GM12878 (cell line): ENCODE results near the gene STX3. TPM values are rescaled to one million over a fixed set of nuclear protein-coding genes. Genes with fewer than 3 reads are reported as not detected.

ENCODE experiments used
- JUNB ChIP-seq: IDR thresholded peaks from 2 replicates; pipeline ENCODE4 v1.6.1; 2016; ENCODE audit warnings: antibody characterized with exemption, mild to moderate bottlenecking
- KAT2A ChIP-seq: conservative IDR thresholded peaks from 2 replicates; pipeline ENCODE4 v1.6.1; 2011; ENCODE audit warnings: low read depth, low read length; ENCODE audit not compliant: control insufficient read depth
- SREBF1 ChIP-seq: IDR thresholded peaks from 2 replicates; pipeline ENCODE4 v1.6.1; 2012; ENCODE audit warnings: mild to moderate bottlenecking, low read length
- TBL1XR1 ChIP-seq: IDR thresholded peaks from 2 replicates; pipeline ENCODE4 v1.6.1; 2012; ENCODE audit warnings: low read depth, low read length, improper control_type of control experiment
- TCF12 ChIP-seq: IDR thresholded peaks from 2 replicates; pipeline ENCODE4 v1.6.1; 2011; ENCODE audit warnings: low read depth, mild to moderate bottlenecking, low read length
- polyA plus RNA-seq, 11 experiments: library from polyadenylated mRNA; depleted of rRNA in 4 of 11; unstranded in 6 of 11; stranded (reverse) in 5 of 11; fragments of >200 nt; fragmentation: Nextera tagmentation in 4 of 11; fragmentation: Illumina TruSeq in 1 of 11; extraction: Ambion mirVana in 4 of 11; extraction: Trizol in 1 of 11; gene quantifications; 1 replicate in 1 of 11; 2 replicates in 10 of 11; pipeline versions ENCODE4 v1.2.1 to v1.2.3, GENCODE V29; 2011 to 2016; ENCODE audit warnings: inconsistent platforms in 2 of 11, missing spikeins in 2 of 11, low read depth in 1 of 11
- total RNA-seq, 4 experiments: library from RNA; depleted of rRNA in 3 of 4; stranded (reverse); fragments of >200 nt in 3 of 4; fragmentation: Illumina TruSeq in 1 of 4; extraction: Trizol in 1 of 4; gene quantifications; 2 replicates each; pipeline versions ENCODE4 v1.2.1 to v1.2.3, GENCODE V29; 2013 to 2021
- TF ChIP-seq, protein P1 (sequence below): fragments of 450-650 bp; formaldehyde crosslinking; IDR thresholded peaks from 2 replicates; pipeline ENCODE4 v1.5.0; 2022; ENCODE audit warnings: mild to moderate bottlenecking, missing genetic modification characterization
- TF ChIP-seq, protein P2 (sequence below), 3 experiments: IDR thresholded peaks in 2 of 3; conservative IDR thresholded peaks in 1 of 3; 2 replicates each; pipeline ENCODE4 v1.5.1; 2011; ENCODE audit warnings: low read depth in 3 of 3, low read length in 3 of 3, mild to moderate bottlenecking in 3 of 3, control low read depth in 2 of 3, moderate library complexity in 2 of 3, inconsistent platforms in 1 of 3, mixed read lengths in 1 of 3; ENCODE audit not compliant: control insufficient read depth in 2 of 3, insufficient read depth in 1 of 3; ENCODE audit errors: extremely low read depth in 1 of 3
- TF ChIP-seq, protein P3 (sequence below): fragments of 450-650 bp; IDR thresholded peaks from 2 replicates; pipeline ENCODE4 v1.6.1; 2018; ENCODE audit warnings: borderline replicate concordance, mild to moderate bottlenecking; ENCODE audit not compliant: partially characterized antibody

Gene STX3
- total and polyA plus RNA-seq, 10 of the 15 experiments (the other 5 are each of a cell fraction or from before 2014, with no cell fraction given): 0.11 to 2.5 (median 1.1) TPM

DNA sequence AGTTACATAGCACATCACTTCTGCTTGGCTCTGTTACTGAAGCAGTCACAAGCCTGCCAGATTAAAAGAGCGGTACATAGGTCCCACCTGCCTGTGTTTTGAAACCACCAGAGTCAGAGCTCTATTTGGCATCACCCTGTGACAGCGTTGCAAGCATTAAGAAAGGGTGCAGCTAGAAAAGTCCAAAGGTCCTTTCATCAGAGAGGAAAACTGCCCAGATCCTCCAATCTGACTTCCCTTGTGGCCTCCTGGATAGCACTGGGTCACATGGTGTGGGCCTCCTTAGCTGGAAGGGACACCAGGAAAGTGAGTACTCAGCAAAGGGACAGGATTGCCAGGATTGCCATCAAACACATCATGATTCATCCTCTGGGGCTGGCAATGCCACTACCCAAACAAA is 22.9 kb downstream of the STX3 start (continued):
- TF ChIP-seq, protein P1, sequence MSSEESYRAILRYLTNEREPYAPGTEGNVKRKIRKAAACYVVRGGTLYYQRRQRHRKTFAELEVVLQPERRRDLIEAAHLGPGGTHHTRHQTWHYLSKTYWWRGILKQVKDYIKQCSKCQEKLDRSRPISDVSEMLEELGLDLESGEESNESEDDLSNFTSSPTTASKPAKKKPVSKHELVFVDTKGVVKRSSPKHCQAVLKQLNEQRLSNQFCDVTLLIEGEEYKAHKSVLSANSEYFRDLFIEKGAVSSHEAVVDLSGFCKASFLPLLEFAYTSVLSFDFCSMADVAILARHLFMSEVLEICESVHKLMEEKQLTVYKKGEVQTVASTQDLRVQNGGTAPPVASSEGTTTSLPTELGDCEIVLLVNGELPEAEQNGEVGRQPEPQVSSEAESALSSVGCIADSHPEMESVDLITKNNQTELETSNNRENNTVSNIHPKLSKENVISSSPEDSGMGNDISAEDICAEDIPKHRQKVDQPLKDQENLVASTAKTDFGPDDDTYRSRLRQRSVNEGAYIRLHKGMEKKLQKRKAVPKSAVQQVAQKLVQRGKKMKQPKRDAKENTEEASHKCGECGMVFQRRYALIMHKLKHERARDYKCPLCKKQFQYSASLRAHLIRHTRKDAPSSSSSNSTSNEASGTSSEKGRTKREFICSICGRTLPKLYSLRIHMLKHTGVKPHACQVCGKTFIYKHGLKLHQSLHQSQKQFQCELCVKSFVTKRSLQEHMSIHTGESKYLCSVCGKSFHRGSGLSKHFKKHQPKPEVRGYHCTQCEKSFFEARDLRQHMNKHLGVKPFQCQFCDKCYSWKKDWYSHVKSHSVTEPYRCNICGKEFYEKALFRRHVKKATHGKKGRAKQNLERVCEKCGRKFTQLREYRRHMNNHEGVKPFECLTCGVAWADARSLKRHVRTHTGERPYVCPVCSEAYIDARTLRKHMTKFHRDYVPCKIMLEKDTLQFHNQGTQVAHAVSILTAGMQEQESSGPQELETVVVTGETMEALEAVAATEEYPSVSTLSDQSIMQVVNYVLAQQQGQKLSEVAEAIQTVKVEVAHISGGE (CRISPR knock-in tag): no peak
- TF ChIP-seq TCF12 (no peak), SREBF1 (no peak), JUNB (no peak), TBL1XR1 (no peak), KAT2A (no peak)
- TF ChIP-seq, protein P2, sequence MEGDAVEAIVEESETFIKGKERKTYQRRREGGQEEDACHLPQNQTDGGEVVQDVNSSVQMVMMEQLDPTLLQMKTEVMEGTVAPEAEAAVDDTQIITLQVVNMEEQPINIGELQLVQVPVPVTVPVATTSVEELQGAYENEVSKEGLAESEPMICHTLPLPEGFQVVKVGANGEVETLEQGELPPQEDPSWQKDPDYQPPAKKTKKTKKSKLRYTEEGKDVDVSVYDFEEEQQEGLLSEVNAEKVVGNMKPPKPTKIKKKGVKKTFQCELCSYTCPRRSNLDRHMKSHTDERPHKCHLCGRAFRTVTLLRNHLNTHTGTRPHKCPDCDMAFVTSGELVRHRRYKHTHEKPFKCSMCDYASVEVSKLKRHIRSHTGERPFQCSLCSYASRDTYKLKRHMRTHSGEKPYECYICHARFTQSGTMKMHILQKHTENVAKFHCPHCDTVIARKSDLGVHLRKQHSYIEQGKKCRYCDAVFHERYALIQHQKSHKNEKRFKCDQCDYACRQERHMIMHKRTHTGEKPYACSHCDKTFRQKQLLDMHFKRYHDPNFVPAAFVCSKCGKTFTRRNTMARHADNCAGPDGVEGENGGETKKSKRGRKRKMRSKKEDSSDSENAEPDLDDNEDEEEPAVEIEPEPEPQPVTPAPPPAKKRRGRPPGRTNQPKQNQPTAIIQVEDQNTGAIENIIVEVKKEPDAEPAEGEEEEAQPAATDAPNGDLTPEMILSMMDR (IDR thresholded peaks at IDR 0.05 in 2 of 3, conservative IDR thresholded peaks at IDR 0.05 in 1 of 3; ENCODE audit: control insufficient read depth in 2 of 3, extremely low read depth in 1 of 3, insufficient read depth in 1 of 3, low read depth in 3 of 3, low read length in 3 of 3): no peak
- TF ChIP-seq, protein P3, sequence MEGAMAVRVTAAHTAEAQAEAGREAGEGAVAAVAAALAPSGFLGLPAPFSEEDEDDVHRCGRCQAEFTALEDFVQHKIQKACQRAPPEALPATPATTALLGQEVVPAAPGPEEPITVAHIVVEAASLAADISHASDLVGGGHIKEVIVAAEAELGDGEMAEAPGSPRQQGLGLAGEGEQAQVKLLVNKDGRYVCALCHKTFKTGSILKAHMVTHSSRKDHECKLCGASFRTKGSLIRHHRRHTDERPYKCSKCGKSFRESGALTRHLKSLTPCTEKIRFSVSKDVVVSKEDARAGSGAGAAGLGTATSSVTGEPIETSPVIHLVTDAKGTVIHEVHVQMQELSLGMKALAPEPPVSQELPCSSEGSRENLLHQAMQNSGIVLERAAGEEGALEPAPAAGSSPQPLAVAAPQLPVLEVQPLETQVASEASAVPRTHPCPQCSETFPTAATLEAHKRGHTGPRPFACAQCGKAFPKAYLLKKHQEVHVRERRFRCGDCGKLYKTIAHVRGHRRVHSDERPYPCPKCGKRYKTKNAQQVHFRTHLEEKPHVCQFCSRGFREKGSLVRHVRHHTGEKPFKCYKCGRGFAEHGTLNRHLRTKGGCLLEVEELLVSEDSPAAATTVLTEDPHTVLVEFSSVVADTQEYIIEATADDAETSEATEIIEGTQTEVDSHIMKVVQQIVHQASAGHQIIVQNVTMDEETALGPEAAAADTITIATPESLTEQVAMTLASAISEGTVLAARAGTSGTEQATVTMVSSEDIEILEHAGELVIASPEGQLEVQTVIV: no peak
